ENCODE data around the gene GLB1L3. TPM values are rescaled to one million over a fixed set of nuclear protein-coding genes. Genes with fewer than 3 reads are reported as not detected.
A peak's percentile ranks its signal among the peaks of the same experiment; 100 is the strongest.
"Not testable (repeated sequence)": the region's sequence is repeated elsewhere in the genome, so short reads cannot be mapped to it uniquely, and the experiment has no call there.

GLB1L3 gene
- total and polyA plus RNA-seq, 4 donors = not detected

- ATAC-seq (ENCODE audit: low FRiP score) = not testable (repeated sequence)
Measured at GRCh38 chr11:134255184-134255561, 21.0 kb upstream of the GLB1L3 start.

GRCh38 chr11:134257101-134257500 lies 19.1 kb upstream of the GLB1L3 start:
- H3K36me3 ChIP-seq (ENCODE audit: control insufficient read depth in 1 of 2, insufficient read depth in 2 of 2, low read length in 1 of 2) = peaks cover 3 to 4% of the 10 kb centered on the region in 2 donors
- ATAC-seq (ENCODE audit: low FRiP score) = no peak
- no peaks in the 10 kb centered on the region for H3K27me3 ChIP-seq (ENCODE audit: control insufficient read depth in 1 of 2, insufficient read depth in 2 of 2, low read length in 1 of 2)

More at GRCh38 chr11:134255184-134255561, 21.0 kb upstream of the GLB1L3 start:
- H3K27me3 ChIP-seq (ENCODE audit: control insufficient read depth in 1 of 2, insufficient read depth in 2 of 2, low read length in 1 of 2); H3K4me1 ChIP-seq (ENCODE audit: control insufficient read depth in 1 of 2, insufficient read depth in 2 of 2, low read length in 2 of 2); H3K4me3 ChIP-seq (ENCODE audit: low read length in 2 of 2); H3K27ac ChIP-seq (ENCODE audit: low read depth in 1 of 2, low read length in 2 of 2); H3K9me3 ChIP-seq (ENCODE audit: control insufficient read depth, low read length); DNase-seq; H3K36me3 ChIP-seq (ENCODE audit: control insufficient read depth in 1 of 2, insufficient read depth in 2 of 2, low read length in 1 of 2): not testable (repeated sequence)
- intact Hi-C loops (cut with DNase I) = loop anchor here in 1 of 2 donors (10.0 kb wide), 1 partner anchor 330 kb away; no protein-coding TSS in a partner anchor
- WGBS, 2 donors = 97 to 98% methylated on average over 5 of the region's 5 CpGs

GRCh38 chr11:134258577-134258976 lies 17.6 kb upstream of the GLB1L3 start:
- Histone ChIP-seq H3K27me3 (ENCODE audit: control insufficient read depth in 1 of 2, insufficient read depth in 2 of 2, low read length in 1 of 2) (no peaks in the 10 kb centered on the region), H3K9me3 (ENCODE audit: control insufficient read depth, low read length) (no peaks in the 10 kb centered on the region), H3K4me3 (ENCODE audit: low read length in 2 of 2) (no peak overlapping the region), H3K27ac (ENCODE audit: low read depth in 1 of 2, low read length in 2 of 2) (no peak overlapping the region), H3K4me1 (ENCODE audit: control insufficient read depth in 1 of 2, insufficient read depth in 2 of 2, low read length in 2 of 2) (no peaks in the 10 kb centered on the region), H3K36me3 (ENCODE audit: control insufficient read depth in 1 of 2, insufficient read depth in 2 of 2, low read length in 1 of 2) (peaks cover 4 to 6% of the 10 kb centered on the region in 2 donors)
- intact Hi-C loops (cut with DNase I) = loop anchor here in 1 of 2 donors (10.0 kb wide), 1 partner anchor 334 kb away; no protein-coding TSS in a partner anchor
- ATAC-seq (ENCODE audit: low FRiP score) (no peak), DNase-seq (no peak)
- WGBS, 2 donors = 86 to 89% methylated on average over 4 of the region's 4 CpGs

More at GRCh38 chr11:134257101-134257500, 19.1 kb upstream of the GLB1L3 start:
- 89 to 93% methylated on average over 11 of the region's 11 CpGs for WGBS, 2 donors
- no peak for DNase-seq
- intact Hi-C loops (cut with DNase I) = loop anchor here in 1 of 2 donors (10.0 kb wide), 1 partner anchor 332 kb away; no protein-coding TSS in a partner anchor
- H3K9me3 ChIP-seq (ENCODE audit: control insufficient read depth, low read length) = no peaks in the 10 kb centered on the region
- H3K4me3 ChIP-seq (ENCODE audit: low read length in 2 of 2) = no peak overlapping the region
- no peak overlapping the region for H3K27ac ChIP-seq (ENCODE audit: low read depth in 1 of 2, low read length in 2 of 2)
- no peaks in the 10 kb centered on the region for H3K4me1 ChIP-seq (ENCODE audit: control insufficient read depth in 1 of 2, insufficient read depth in 2 of 2, low read length in 2 of 2)

- DNase-seq (no peak), ATAC-seq (ENCODE audit: low FRiP score) (no peak)
- intact Hi-C loops (cut with DNase I) = no loop called here
- H3K4me3 ChIP-seq (ENCODE audit: low read length in 2 of 2) = no peak overlapping the region
- no peaks in the 10 kb centered on the region for H3K27me3 ChIP-seq (ENCODE audit: control insufficient read depth in 1 of 2, insufficient read depth in 2 of 2, low read length in 1 of 2)
- H3K9me3 ChIP-seq (ENCODE audit: control insufficient read depth, low read length) = no peaks in the 10 kb centered on the region
- H3K27ac ChIP-seq (ENCODE audit: low read depth in 1 of 2, low read length in 2 of 2) = no peak overlapping the region
- no peaks in the 10 kb centered on the region for H3K4me1 ChIP-seq (ENCODE audit: control insufficient read depth in 1 of 2, insufficient read depth in 2 of 2, low read length in 2 of 2)
- peaks cover 4 to 8% of the 10 kb centered on the region in 2 donors for H3K36me3 ChIP-seq (ENCODE audit: control insufficient read depth in 1 of 2, insufficient read depth in 2 of 2, low read length in 1 of 2)
Measured at GRCh38 chr11:134260503-134260902, 15.7 kb upstream of the GLB1L3 start.

- no peak for ATAC-seq (ENCODE audit: low FRiP score)
- H3K4me3 ChIP-seq (ENCODE audit: low read length in 2 of 2) = no peak overlapping the region
- DNase-seq = peak in 1 of 2 donors; percentile 57
- no peak overlapping the region for H3K27ac ChIP-seq (ENCODE audit: low read depth in 1 of 2, low read length in 2 of 2)
- no peaks in the 10 kb centered on the region for H3K4me1 ChIP-seq (ENCODE audit: control insufficient read depth in 1 of 2, insufficient read depth in 2 of 2, low read length in 2 of 2)
- 93 to 94% methylated on average over 16 of the region's 16 CpGs for WGBS, 2 donors
- H3K27me3 ChIP-seq (ENCODE audit: control insufficient read depth in 1 of 2, insufficient read depth in 2 of 2, low read length in 1 of 2) = no peaks in the 10 kb centered on the region
- no peaks in the 10 kb centered on the region for H3K9me3 ChIP-seq (ENCODE audit: control insufficient read depth, low read length)
- intact Hi-C loops (cut with DNase I) = no loop called here
- H3K36me3 ChIP-seq (ENCODE audit: control insufficient read depth in 1 of 2, insufficient read depth in 2 of 2, low read length in 1 of 2) = peaks cover 4 to 8% of the 10 kb centered on the region in 2 donors
Measured at GRCh38 chr11:134260983-134261382, 15.2 kb upstream of the GLB1L3 start.

- Histone ChIP-seq H3K4me1 (ENCODE audit: control insufficient read depth in 1 of 2, insufficient read depth in 2 of 2, low read length in 2 of 2) (no peaks in the 10 kb centered on the region), H3K4me3 (ENCODE audit: low read length in 2 of 2) (no peak overlapping the region), H3K9me3 (ENCODE audit: control insufficient read depth, low read length) (no peaks in the 10 kb centered on the region), H3K36me3 (ENCODE audit: control insufficient read depth in 1 of 2, insufficient read depth in 2 of 2, low read length in 1 of 2) (peaks cover 4 to 8% of the 10 kb centered on the region in 2 donors), H3K27ac (ENCODE audit: low read depth in 1 of 2, low read length in 2 of 2) (no peak overlapping the region), H3K27me3 (ENCODE audit: control insufficient read depth in 1 of 2, insufficient read depth in 2 of 2, low read length in 1 of 2) (no peaks in the 10 kb centered on the region)
- DNase-seq (no peak), ATAC-seq (ENCODE audit: low FRiP score) (no peak)
- WGBS, 2 donors = 86 to 89% methylated on average over 14 of the region's 14 CpGs
- intact Hi-C loops (cut with DNase I) = no loop called here
Measured at GRCh38 chr11:134261626-134262488, 14.3 kb upstream of the GLB1L3 start.

GRCh38 chr11:134264966-134265764 lies 11.0 kb upstream of the GLB1L3 start:
- Histone ChIP-seq H3K4me1 (ENCODE audit: control insufficient read depth in 1 of 2, insufficient read depth in 2 of 2, low read length in 2 of 2) (no peaks in the 10 kb centered on the region), H3K27ac (ENCODE audit: low read depth in 1 of 2, low read length in 2 of 2) (no peak overlapping the region), H3K4me3 (ENCODE audit: low read length in 2 of 2) (no peak overlapping the region), H3K36me3 (ENCODE audit: control insufficient read depth in 1 of 2, insufficient read depth in 2 of 2, low read length in 1 of 2) (peaks cover 0 to 5% of the 10 kb centered on the region in 2 donors), H3K9me3 (ENCODE audit: control insufficient read depth, low read length) (no peaks in the 10 kb centered on the region), H3K27me3 (ENCODE audit: control insufficient read depth in 1 of 2, insufficient read depth in 2 of 2, low read length in 1 of 2) (no peaks in the 10 kb centered on the region)
- WGBS, 2 donors = 87 to 89% methylated on average over 7 of the region's 7 CpGs
- intact Hi-C loops (cut with DNase I) = no loop called here
- ATAC-seq (ENCODE audit: low FRiP score) (no peak), DNase-seq (no peak)

GRCh38 chr11:134266440-134266839 lies 9.7 kb upstream of the GLB1L3 start:
- ATAC-seq (ENCODE audit: low FRiP score) = no peak
- WGBS, 2 donors = 88 to 90% methylated on average over 5 of the region's 5 CpGs
- Histone ChIP-seq H3K27ac (ENCODE audit: low read depth in 1 of 2, low read length in 2 of 2) (no peak overlapping the region), H3K27me3 (ENCODE audit: control insufficient read depth in 1 of 2, insufficient read depth in 2 of 2, low read length in 1 of 2) (no peaks in the 10 kb centered on the region), H3K4me3 (ENCODE audit: low read length in 2 of 2) (no peak overlapping the region), H3K36me3 (ENCODE audit: control insufficient read depth in 1 of 2, insufficient read depth in 2 of 2, low read length in 1 of 2) (peaks cover 0 to 5% of the 10 kb centered on the region in 2 donors), H3K4me1 (ENCODE audit: control insufficient read depth in 1 of 2, insufficient read depth in 2 of 2, low read length in 2 of 2) (no peaks in the 10 kb centered on the region), H3K9me3 (ENCODE audit: control insufficient read depth, low read length) (no peaks in the 10 kb centered on the region)
- intact Hi-C loops (cut with DNase I) = no loop called here
- DNase-seq = no peak
